NCI-H526 (cell line): Measurements from ENCODE around the gene PGBD1.

Source experiments
- DNase-seq, 2 experiments: peaks; one replicate each; lab custom pipeline; 2025; lab: John Stamatoyannopoulos, UW

PGBD1 gene

DNA sequence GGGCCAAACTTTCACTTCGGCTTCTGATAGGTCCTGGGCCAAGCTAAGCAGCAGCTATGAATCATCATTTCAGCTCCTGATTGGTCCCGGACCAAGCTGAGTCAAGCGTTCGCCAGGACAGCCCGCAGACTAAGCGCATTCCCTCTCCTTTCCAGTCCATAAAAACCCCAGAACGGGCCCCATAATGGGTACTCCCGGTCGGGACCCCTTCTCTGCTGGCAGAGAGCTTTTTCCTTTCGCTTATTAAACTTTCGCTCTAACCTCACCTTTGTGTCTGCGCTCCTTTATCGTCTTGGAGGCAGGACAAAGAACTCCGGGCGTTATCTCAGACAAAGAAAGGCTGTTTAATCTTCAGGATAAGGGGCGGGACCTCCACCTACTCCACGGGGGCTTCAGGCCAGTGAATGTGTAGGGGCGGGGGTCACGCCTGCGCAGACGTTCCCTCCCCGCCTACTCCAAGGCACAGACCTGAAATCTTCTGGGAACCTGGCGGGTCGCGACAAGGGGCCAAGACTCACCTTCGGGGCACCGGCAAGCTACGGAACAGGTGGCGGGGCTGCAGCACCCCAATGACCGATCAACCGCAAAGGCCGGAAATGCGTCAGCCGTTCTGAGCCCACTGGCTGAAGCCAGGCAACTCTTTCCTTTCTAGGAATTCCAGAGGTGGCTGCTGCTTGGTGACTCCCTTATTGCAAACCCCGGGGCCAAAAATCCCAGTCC lies 54.4 kb downstream of the PGBD1 start, which contains the start of gene ZSCAN31:
TSS of gene ZSCAN31 (minus strand) at position 585 of the 720 bp plus-strand sequence. CDS start 6,465 bp downstream, outside the sequence.
- DNase-seq = peak; percentile 87 to 91

DNA sequence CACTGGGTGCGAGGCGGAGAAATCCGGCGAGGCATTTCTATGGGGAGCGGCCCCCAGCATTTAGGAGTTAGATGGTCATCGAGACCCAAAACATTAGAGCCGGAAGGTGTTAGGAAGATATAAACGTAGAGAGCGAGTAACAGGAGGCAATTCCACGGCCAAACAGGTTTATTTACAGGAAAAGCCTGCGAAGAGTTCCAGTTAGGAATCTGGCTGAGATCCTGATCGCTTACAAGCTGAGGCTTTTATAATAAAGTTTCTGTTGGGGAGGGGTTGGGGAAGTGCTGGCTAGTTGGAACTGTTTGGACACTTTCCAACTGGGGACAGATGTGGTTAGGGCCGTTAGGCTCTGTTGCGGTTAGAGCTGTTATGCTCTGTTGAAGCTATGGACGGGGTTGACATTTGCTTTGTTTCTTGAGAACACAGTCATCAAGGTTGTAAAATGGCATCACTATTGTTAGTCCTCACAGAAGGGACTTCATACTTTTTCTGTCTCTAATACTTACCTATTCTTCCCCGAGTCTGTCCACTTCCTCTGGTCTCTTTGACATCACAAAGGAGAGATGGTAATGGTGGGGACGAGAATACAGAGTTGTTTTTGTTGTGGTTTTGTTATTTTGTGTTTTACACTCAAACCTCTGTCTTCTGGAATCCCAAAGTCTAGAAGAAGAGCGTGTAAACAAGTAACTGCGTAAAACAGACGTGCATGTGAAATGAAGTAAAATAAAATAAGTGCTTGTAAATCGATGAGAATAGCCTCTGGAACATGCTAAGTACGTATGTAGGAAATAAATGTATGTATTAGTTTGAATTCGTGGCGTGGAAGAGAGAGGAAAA lies 55.1 kb downstream of the PGBD1 start:
- DNase-seq = peak; percentile 57 to 60

DNA sequence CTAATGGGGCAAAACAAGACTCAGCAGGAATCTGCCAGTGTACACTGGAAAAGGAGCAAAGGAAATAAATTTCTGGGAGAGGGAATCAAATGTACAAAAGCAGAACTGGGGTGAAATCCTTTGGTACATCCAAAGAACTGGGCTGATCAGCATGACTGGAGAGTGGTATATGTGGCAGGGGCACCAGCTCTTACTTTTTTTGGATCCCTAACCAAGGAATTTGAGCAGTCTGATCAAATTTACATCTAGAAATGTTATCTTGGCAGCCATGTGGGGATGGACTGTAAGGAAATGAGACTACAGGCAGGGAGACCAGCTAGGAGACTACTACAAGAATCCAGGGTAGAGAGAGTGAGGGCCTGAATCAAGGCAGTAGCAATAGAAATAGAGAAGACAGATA lies 55.7 kb downstream of the PGBD1 start:
- no peak for DNase-seq

DNA sequence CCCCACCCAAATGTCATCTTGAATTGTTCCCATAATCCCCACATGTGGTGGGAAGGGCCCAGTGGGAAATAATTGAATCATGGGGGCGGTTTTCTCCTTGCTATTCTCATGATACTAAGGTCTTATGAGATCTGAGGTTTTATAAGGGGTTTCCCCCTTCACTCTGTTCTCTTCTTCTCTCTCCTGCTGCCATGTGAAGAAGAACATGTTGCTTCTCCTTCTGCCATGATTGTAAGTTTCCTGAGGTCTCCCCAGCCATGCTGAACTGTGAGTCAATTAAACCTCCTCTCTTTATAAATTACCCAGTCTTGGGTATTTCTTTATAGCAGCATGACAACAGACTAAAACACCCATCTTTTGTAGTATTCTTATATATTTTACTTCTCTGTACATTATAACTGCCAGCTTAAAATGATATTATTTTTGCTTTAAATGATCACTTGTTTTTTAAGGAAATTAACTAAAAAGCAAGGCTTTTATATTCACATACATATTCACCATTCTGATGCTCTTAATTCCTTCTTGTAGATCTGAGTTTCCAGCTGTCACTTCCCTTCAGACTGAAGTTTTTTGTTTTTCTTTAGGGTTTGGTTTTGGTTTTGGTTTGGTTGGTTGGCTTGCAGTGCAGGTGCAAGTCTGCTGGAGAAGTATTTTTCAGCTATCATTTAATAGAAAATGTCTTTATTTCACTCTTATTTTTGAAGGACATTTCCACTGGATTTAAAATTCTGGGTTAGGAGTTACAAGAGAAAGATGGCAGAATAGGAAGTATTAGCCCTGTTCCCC lies 59.1 kb downstream of the PGBD1 start:
- no peak for DNase-seq

DNA sequence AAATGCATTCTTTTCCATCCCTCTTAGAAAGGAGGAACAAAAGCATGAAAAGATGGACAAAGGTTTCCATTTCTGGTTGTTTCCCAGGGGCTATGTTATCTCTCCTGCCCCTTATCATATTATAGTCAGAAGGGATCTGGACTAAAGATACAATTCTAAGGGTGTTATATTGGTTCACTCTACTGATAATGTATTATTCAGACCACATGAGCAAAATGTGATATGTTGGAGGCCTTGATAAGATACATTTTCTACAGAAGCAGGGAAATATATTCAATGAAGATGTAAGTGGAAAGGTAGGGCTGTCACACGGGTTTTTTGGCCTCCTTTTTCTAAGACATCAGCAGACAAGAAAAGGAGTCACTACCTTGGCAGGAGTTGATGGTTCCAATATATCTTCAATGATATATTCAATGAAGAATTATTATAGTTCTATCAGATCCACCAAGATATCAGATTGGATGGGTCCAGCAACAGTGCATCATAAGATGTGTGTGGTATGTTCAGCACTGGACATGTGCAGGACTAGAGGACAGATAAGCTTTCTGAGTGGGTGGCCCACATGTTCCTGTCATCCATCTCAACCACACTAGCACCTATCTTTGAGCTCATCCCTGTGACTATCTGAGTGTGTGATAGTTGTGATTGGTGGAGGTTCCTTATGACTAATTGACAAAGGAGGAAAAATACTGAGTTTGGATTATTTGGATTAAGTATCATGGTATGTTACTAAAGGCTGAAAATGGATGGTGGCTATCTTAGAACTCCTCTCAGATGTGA lies 62.7 kb downstream of the PGBD1 start:
- no peak for DNase-seq

DNA sequence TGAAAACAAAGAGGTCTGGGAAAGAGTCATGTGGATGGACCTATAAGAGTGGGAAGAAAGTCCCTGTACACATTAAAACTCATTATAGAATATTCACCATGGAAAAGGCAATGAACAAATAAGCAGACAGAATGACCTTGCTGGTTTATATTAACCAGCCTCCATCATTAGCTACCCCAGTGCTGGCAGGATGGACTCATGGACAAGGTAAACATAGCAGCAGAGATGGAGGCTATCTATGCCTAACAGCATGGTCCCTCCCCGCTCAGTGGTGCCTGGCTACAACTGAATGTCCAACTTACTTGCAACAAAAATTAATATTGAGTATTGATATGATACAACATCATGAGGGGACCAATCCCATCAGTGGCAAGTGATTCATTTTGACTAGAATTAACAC lies 63.8 kb downstream of the PGBD1 start:
- no peak for DNase-seq

DNA sequence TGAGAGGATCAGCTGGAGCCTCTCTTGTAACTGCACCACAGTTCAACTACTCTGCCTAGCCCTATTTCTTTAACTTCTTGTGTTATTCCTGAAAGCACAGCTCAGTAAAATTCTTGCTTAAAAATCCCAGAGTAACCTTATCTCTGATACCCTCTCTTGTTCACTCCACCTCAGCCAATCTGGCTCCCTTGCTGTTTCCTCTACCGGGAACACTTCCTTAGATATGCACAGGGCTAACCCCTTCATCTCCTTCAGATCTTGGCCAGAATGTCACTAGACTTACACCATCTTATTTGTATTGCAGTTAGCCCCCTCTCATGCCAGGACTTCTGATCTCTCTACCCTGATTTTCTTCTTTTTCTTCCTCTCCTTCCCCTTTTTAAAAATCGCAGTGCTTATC lies 65.7 kb downstream of the PGBD1 start:
- DNase-seq = no peak

DNA sequence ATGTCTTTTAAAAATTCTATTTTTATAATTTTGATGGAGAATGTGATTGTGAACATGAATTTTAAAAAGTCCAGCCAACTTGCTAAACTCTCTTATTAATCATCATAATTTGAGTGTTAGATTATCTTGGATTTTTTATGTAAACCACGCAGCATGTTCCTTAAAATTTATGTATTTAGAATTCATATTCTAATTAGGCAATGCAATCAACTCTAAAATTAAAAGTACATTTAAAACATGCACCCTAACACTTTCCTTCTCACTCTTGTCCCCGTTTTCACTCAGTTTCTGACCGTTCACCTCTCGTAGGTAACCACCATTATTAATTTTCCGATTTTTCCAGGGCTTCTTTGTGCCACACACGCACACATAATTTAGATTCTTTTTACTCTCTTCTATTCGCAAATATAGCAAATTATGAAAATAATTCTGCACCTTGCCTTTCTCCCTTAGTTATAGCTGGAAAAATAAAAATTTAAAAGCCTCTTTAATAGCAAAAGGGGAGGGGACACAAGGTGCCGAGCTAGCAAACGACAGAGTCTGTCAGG lies 68.0 kb downstream of the PGBD1 start:
- no peak for DNase-seq

DNA sequence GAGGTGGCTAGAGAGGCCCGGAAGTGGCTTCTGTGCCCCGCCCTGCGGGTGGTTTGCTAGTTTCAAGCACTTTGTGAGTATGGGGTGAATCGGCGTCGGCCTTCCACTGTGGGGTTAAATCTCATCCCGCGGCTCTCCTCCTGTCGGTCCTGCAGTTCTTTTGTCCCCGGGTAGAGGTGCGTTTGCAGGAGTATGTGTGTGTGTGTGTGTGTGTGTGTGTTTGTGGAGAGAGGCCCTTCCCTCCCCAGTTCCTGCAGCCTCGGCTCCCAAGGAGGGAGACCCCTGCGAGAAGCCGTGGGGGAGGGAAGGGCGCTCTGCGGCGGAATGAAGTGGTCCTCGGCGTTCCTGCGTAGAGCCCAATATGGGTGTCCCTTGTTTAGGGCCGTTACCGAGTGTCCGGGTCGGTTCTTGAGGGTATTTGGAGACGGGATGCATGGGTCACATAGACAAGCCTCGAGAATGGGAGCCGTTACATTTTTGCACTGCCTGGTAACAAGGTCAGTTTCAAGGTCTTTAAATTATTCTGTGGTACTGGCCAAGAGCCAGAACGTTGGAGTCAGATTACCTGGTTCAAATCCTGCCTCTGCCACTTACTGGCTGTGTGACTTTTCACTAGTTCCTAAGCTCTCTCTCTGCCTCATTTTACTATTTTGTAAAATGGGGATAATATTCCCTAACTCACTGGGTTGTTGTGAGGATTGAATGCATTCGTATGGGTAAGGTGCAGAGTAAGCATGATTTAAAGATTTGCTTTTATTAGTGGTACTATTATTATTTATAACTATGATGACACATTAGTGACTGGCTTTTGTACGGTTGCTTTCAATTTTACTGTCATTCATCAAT lies 68.7 kb downstream of the PGBD1 start, which contains the start of gene ZKSCAN3:
TSS of gene ZKSCAN3 (plus strand) at position 56 of the 846 bp plus-strand sequence. CDS start 9,640 bp downstream, outside the sequence.
- DNase-seq = peak; percentile 82 to 90

DNA sequence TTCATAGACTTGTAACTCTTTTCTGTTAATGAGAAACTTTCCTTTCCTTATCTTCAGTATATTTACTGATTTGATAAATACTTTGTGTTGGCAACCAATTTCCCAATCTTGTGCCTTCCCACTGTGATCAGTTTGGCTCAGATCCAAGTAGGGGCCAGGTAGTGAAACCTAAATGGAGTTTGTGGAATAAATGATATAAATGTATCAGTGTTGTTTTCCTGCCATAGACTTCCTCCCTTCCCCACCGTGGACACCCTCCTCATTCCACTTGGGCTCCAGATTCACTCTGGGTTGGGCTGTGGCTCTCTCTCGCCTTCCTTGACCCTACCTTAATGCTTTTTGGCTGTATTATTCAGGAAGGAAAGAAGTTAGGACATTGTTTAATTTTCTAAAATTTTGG lies 69.7 kb downstream of the PGBD1 start:
- no peak for DNase-seq

DNA sequence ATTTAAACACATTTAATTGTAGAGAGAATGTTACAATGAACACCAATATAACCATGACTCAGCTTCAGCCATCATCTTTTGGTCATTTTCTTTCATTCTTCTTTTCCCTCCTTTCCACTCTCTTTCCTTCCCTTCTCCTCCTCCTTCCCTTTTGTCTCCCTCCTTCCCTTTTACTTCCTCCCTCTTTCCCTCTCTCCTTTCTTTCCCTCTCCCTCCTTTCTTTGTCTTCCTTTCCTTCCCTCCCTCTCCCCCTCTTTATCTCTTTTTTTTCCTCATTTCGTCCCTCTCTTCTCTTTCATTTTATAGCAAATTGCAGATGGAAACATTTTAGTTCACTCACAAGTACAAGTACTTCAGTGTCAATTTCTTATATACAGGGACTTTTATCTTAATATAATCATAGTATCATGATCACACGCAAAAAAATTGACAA lies 70.1 kb downstream of the PGBD1 start:
- no peak for DNase-seq
